HEK293 (cell line): ENCODE measurements around the gene TRMT61A.

Source experiments
- HOXD13 ChIP-seq: sonication (generic); formaldehyde crosslinking; IDR thresholded peaks from 2 replicates; pipeline ENCODE4 v1.8.0; 2022; ENCODE audit warnings: missing genetic modification reagents, borderline replicate concordance
- IKZF3 ChIP-seq: fragments of 450-650 bp; IDR thresholded peaks from 2 replicates; pipeline ENCODE4 v1.5.0; 2018; ENCODE audit warnings: missing biosample characterization, mild to moderate bottlenecking, missing genetic modification characterization, moderate library complexity
- KLF10 ChIP-seq: fragments of 450-650 bp; IDR thresholded peaks from 2 replicates; pipeline ENCODE4 v1.5.1; 2018; ENCODE audit warnings: missing biosample characterization, mild to moderate bottlenecking, missing genetic modification characterization
- MYNN ChIP-seq: fragments of 450-650 bp; formaldehyde crosslinking; IDR thresholded peaks from 2 replicates; pipeline ENCODE4 v1.5.1; 2016; ENCODE audit warnings: missing biosample characterization, missing genetic modification characterization, borderline replicate concordance
- SP2 ChIP-seq: fragments of 450-650 bp; formaldehyde crosslinking; IDR thresholded peaks from 2 replicates; pipeline ENCODE4 v1.5.1; 2016; ENCODE audit warnings: missing biosample characterization, missing genetic modification characterization
- SP3 ChIP-seq: fragments of 450-650 bp; formaldehyde crosslinking; IDR thresholded peaks from 2 replicates; pipeline ENCODE4 v1.5.1; 2016; ENCODE audit warnings: missing biosample characterization, missing genetic modification characterization
- ZBTB17 ChIP-seq: fragments of 450-650 bp; formaldehyde crosslinking; IDR thresholded peaks from 2 replicates; pipeline ENCODE4 v1.5.1; 2016; ENCODE audit warnings: missing biosample characterization, missing genetic modification characterization
- ZBTB21 ChIP-seq: fragments of 450-650 bp; formaldehyde crosslinking; IDR thresholded peaks from 2 replicates; pipeline ENCODE4 v1.5.1; 2017; ENCODE audit warnings: missing biosample characterization, missing genetic modification characterization
- ZBTB7A ChIP-seq: fragments of 450-650 bp; formaldehyde crosslinking; IDR thresholded peaks from 2 replicates; pipeline ENCODE4 v1.5.1; 2016; ENCODE audit warnings: low read depth, missing biosample characterization, missing genetic modification characterization
- ZNF335 ChIP-seq: fragments of 450-650 bp; formaldehyde crosslinking; conservative IDR thresholded peaks from 2 replicates; pipeline ENCODE4 v1.5.1; 2016; ENCODE audit warnings: missing biosample characterization, missing genetic modification characterization
- ZNF354C ChIP-seq: fragments of 450-650 bp; formaldehyde crosslinking; IDR thresholded peaks from 2 replicates; pipeline ENCODE4 v1.5.1; 2016; ENCODE audit warnings: missing biosample characterization, missing genetic modification characterization, low read depth, borderline replicate concordance
- ZNF366 ChIP-seq: fragments of 450-650 bp; formaldehyde crosslinking; conservative IDR thresholded peaks from 2 replicates; pipeline ENCODE4 v1.5.1; 2016; ENCODE audit warnings: missing biosample characterization, missing genetic modification characterization
- ZNF37A ChIP-seq: fragments of 450-650 bp; IDR thresholded peaks from 2 replicates; pipeline ENCODE4 v1.5.1; 2018; ENCODE audit warnings: missing biosample characterization, missing genetic modification characterization
- ZNF521 ChIP-seq: fragments of 450-650 bp; formaldehyde crosslinking; IDR thresholded peaks from 2 replicates; pipeline ENCODE4 v1.5.1; 2017; ENCODE audit warnings: missing biosample characterization, mild to moderate bottlenecking, missing genetic modification characterization
- ZNF558 ChIP-seq: fragments of 450-650 bp; formaldehyde crosslinking; IDR thresholded peaks from 2 replicates; pipeline ENCODE4 v1.5.1; 2016; ENCODE audit warnings: missing biosample characterization, missing genetic modification characterization
- ZNF626 ChIP-seq: fragments of 450-650 bp; sonication (Bioruptor Pico); formaldehyde crosslinking; IDR thresholded peaks from 2 replicates; pipeline ENCODE4 v1.5.1; 2018; ENCODE audit warnings: missing biosample characterization, missing genetic modification characterization, inconsistent platforms
- ZNF677 ChIP-seq: fragments of 450-650 bp; IDR thresholded peaks from 2 replicates; pipeline ENCODE4 v1.5.0; 2018; ENCODE audit warnings: missing biosample characterization, mild to moderate bottlenecking, missing genetic modification characterization, moderate library complexity
- ZNF830 ChIP-seq: fragments of 450-650 bp; IDR thresholded peaks from 2 replicates; pipeline ENCODE4 v1.5.0; 2018; ENCODE audit warnings: missing biosample characterization, missing genetic modification characterization, low read depth, mild to moderate bottlenecking, moderate library complexity
- TF ChIP-seq, protein P1 (sequence below): fragments of 450-650 bp; formaldehyde crosslinking; IDR thresholded peaks from 2 replicates; pipeline ENCODE4 v1.5.1; 2016; ENCODE audit warnings: missing biosample characterization, missing genetic modification characterization, low read depth
- TF ChIP-seq, protein P2 (sequence below): fragments of 450-650 bp; formaldehyde crosslinking; optimal IDR thresholded peaks from 2 replicates; pipeline ENCODE3; 2016; ENCODE audit warnings: missing biosample characterization, mild to moderate bottlenecking, missing genetic modification characterization
- TF ChIP-seq, protein P3 (sequence below): fragments of 450-650 bp; formaldehyde crosslinking; IDR thresholded peaks from 2 replicates; pipeline ENCODE4 v1.5.0; 2017; ENCODE audit warnings: missing biosample characterization, missing genetic modification characterization, borderline replicate concordance
- TF ChIP-seq, protein P4 (sequence below): fragments of 450-650 bp; formaldehyde crosslinking; IDR thresholded peaks from 2 replicates; pipeline ENCODE4 v1.5.1; 2017; ENCODE audit warnings: missing biosample characterization, missing genetic modification characterization
- TF ChIP-seq, protein P5 (sequence below): sonication (generic); formaldehyde crosslinking; IDR thresholded peaks from 2 replicates; pipeline ENCODE4 v1.8.1; 2022; ENCODE audit warnings: mild to moderate bottlenecking, moderate library complexity, missing genetic modification reagents
- TF ChIP-seq, protein P6 (sequence below): fragments of 450-650 bp; formaldehyde crosslinking; IDR thresholded peaks from 2 replicates; pipeline ENCODE4 v1.5.1; 2016; ENCODE audit warnings: missing biosample characterization, missing genetic modification characterization
- TF ChIP-seq, protein P7 (sequence below): fragments of 450-650 bp; formaldehyde crosslinking; IDR thresholded peaks from 2 replicates; pipeline ENCODE4 v1.5.1; 2016; ENCODE audit warnings: missing biosample characterization, missing genetic modification characterization
- TF ChIP-seq, protein P8 (sequence below): fragments of 450-650 bp; formaldehyde crosslinking; IDR thresholded peaks from 2 replicates; pipeline ENCODE4 v1.5.1; 2017; ENCODE audit warnings: missing biosample characterization, missing genetic modification characterization

TRMT61A gene

DNA sequence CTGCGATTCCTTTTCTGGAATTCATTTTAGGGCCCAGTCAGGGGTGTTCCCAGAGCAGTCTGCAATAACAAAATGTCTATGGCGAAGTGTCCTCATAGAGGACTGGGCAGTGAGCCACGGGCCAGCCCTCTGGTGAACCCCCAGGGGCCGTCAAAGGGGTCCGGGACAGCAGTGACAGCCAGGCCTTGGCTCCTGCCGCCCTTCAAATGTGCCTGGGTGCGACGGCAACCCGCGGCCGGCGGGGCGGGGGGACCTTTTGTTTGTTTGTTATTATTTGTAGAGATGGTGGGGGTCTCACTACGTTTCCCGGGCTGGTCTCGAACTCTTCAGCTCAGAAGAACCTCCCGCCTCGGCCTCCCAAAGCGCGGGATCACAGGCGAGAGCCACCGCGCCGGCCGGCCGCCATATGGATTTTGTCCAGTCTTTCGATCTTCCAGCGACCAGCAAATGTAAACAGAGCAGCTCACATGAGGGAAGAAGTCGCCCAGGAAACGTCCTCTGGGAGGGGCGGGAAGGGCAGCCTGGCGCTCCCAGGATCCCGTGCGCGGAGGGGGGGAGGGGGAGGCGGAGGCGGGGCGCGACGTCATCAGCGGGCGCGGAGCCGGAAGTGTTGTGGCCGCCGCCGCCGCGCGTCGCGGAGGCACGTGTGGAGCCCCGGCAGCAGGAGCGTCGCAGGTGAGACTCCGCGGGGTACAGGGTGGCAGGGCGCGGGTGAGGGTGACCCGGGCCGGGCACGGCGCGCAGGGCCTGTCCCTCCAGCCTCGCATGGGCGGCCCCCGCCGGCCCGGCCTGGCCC is at the start of gene TRMT61A (continued):
- TF ChIP-seq, protein P1, sequence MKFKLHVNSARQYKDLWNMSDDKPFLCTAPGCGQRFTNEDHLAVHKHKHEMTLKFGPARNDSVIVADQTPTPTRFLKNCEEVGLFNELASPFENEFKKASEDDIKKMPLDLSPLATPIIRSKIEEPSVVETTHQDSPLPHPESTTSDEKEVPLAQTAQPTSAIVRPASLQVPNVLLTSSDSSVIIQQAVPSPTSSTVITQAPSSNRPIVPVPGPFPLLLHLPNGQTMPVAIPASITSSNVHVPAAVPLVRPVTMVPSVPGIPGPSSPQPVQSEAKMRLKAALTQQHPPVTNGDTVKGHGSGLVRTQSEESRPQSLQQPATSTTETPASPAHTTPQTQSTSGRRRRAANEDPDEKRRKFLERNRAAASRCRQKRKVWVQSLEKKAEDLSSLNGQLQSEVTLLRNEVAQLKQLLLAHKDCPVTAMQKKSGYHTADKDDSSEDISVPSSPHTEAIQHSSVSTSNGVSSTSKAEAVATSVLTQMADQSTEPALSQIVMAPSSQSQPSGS (tag by site-specific recombination): no peak
- TF ChIP-seq ZNF354C (tag by site-specific recombination): no peak
- TF ChIP-seq, protein P2, sequence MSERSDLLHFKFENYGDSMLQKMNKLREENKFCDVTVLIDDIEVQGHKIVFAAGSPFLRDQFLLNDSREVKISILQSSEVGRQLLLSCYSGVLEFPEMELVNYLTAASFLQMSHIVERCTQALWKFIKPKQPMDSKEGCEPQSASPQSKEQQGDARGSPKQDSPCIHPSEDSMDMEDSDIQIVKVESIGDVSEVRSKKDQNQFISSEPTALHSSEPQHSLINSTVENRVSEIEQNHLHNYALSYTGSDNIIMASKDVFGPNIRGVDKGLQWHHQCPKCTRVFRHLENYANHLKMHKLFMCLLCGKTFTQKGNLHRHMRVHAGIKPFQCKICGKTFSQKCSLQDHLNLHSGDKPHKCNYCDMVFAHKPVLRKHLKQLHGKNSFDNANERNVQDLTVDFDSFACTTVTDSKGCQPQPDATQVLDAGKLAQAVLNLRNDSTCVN (tag by site-specific recombination): peak; percentile 53
- no peak for TF ChIP-seq MYNN (tag by site-specific recombination)
- TF ChIP-seq ZNF626: no peak
- TF ChIP-seq ZNF366 (tag by site-specific recombination): no peak
- TF ChIP-seq ZBTB17: peak; percentile 34; the same call in 1 of the 2 replicates
- TF ChIP-seq, protein P3, sequence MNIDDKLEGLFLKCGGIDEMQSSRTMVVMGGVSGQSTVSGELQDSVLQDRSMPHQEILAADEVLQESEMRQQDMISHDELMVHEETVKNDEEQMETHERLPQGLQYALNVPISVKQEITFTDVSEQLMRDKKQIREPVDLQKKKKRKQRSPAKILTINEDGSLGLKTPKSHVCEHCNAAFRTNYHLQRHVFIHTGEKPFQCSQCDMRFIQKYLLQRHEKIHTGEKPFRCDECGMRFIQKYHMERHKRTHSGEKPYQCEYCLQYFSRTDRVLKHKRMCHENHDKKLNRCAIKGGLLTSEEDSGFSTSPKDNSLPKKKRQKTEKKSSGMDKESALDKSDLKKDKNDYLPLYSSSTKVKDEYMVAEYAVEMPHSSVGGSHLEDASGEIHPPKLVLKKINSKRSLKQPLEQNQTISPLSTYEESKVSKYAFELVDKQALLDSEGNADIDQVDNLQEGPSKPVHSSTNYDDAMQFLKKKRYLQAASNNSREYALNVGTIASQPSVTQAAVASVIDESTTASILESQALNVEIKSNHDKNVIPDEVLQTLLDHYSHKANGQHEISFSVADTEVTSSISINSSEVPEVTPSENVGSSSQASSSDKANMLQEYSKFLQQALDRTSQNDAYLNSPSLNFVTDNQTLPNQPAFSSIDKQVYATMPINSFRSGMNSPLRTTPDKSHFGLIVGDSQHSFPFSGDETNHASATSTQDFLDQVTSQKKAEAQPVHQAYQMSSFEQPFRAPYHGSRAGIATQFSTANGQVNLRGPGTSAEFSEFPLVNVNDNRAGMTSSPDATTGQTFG: no peak
- TF ChIP-seq HOXD13 (CRISPR knock-in tag): no peak
- TF ChIP-seq ZNF37A: no peak
- TF ChIP-seq, protein P4, sequence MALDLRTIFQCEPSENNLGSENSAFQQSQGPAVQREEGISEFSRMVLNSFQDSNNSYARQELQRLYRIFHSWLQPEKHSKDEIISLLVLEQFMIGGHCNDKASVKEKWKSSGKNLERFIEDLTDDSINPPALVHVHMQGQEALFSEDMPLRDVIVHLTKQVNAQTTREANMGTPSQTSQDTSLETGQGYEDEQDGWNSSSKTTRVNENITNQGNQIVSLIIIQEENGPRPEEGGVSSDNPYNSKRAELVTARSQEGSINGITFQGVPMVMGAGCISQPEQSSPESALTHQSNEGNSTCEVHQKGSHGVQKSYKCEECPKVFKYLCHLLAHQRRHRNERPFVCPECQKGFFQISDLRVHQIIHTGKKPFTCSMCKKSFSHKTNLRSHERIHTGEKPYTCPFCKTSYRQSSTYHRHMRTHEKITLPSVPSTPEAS (tag by site-specific recombination): no peak
- TF ChIP-seq, protein P5, sequence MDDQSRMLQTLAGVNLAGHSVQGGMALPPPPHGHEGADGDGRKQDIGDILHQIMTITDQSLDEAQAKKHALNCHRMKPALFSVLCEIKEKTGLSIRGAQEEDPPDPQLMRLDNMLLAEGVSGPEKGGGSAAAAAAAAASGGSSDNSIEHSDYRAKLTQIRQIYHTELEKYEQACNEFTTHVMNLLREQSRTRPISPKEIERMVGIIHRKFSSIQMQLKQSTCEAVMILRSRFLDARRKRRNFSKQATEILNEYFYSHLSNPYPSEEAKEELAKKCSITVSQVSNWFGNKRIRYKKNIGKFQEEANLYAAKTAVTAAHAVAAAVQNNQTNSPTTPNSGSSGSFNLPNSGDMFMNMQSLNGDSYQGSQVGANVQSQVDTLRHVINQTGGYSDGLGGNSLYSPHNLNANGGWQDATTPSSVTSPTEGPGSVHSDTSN (CRISPR knock-in tag): no peak
- no peak for TF ChIP-seq SP3 (tag by site-specific recombination)
- TF ChIP-seq ZNF558 (tag by site-specific recombination): no peak
- no peak for TF ChIP-seq ZNF830 (tag by site-specific recombination)
- TF ChIP-seq, protein P6, sequence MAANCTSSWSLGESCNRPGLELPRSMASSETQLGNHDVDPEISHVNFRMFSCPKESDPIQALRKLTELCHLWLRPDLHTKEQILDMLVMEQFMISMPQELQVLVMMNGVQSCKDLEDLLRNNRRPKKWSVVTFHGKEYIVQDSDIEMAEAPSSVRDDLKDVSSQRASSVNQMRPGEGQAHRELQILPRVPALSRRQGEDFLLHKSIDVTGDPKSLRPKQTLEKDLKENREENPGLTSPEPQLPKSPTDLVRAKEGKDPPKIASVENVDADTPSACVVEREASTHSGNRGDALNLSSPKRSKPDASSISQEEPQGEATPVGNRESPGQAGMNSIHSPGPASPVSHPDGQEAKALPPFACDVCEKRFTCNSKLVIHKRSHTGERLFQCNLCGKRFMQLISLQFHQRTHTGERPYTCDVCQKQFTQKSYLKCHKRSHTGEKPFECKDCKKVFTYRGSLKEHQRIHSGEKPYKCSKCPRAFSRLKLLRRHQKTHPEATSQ: no peak
- TF ChIP-seq, protein P7, sequence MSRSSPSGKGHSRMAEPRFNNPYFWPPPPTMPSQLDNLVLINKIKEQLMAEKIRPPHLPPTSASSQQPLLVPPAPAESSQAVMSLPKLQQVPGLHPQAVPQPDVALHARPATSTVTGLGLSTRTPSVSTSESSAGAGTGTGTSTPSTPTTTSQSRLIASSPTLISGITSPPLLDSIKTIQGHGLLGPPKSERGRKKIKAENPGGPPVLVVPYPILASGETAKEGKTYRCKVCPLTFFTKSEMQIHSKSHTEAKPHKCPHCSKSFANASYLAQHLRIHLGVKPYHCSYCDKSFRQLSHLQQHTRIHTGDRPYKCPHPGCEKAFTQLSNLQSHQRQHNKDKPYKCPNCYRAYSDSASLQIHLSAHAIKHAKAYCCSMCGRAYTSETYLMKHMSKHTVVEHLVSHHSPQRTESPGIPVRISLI (tag by site-specific recombination): no peak
- TF ChIP-seq SP2: peak; percentile 45; the same call in 1 of the 2 replicates
- 0 out of 2 replicates have a peak, but pooled peaks have one; percentile 39 for TF ChIP-seq ZBTB7A
- no peak for TF ChIP-seq ZNF521 (tag by site-specific recombination)
- TF ChIP-seq, protein P8, sequence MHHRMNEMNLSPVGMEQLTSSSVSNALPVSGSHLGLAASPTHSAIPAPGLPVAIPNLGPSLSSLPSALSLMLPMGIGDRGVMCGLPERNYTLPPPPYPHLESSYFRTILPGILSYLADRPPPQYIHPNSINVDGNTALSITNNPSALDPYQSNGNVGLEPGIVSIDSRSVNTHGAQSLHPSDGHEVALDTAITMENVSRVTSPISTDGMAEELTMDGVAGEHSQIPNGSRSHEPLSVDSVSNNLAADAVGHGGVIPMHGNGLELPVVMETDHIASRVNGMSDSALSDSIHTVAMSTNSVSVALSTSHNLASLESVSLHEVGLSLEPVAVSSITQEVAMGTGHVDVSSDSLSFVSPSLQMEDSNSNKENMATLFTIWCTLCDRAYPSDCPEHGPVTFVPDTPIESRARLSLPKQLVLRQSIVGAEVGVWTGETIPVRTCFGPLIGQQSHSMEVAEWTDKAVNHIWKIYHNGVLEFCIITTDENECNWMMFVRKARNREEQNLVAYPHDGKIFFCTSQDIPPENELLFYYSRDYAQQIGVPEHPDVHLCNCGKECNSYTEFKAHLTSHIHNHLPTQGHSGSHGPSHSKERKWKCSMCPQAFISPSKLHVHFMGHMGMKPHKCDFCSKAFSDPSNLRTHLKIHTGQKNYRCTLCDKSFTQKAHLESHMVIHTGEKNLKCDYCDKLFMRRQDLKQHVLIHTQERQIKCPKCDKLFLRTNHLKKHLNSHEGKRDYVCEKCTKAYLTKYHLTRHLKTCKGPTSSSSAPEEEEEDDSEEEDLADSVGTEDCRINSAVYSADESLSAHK (tag by site-specific recombination): no peak
- no peak for TF ChIP-seq ZBTB21
- no peak for TF ChIP-seq ZNF677
- peak; percentile 51; the same call in 1 of the 2 replicates for TF ChIP-seq KLF10 (tag by site-specific recombination)
- TF ChIP-seq IKZF3: peak; percentile 97
- TF ChIP-seq ZNF335 (tag by site-specific recombination): peak; percentile 79
